ENCODE measurements around the gene SPTBN2.

GRCh38 chr11:66707486-66707885 is 21.5 kb downstream of the SPTBN2 start:
- TF ChIP-seq EZH2 (IDR thresholded peaks at IDR 0.05; ENCODE audit: low read depth) (no peak), CTCF (conservative IDR thresholded peaks at IDR 0.05) (no peak)

Data from PC-9 (cell line).